Ureter (tissue), 1 donor: ENCODE measurements around the gene CREB5. TPM values are rescaled to one million over a fixed set of nuclear protein-coding genes. Genes with fewer than 3 reads are reported as not detected.
"Not testable (repeated sequence)": the region's sequence is repeated elsewhere in the genome, so short reads cannot be mapped to it uniquely, and the experiment has no call there.

Experiments used
- DNase-seq: peaks from one replicate; pipeline ENCODE4 v3.0.0-alpha.2; 2020; ENCODE audit warnings: low spot score
- total RNA-seq: library from RNA; stranded (reverse); gene quantifications from one replicate; pipeline ENCODE4 v1.2.4, GENCODE V29; 2023
- donor health status: DM: yes; HTN: yes; CAD: no.

CREB5 gene
- total RNA-seq, 1 donor from 2014 or later = 10.6 TPM

DNA sequence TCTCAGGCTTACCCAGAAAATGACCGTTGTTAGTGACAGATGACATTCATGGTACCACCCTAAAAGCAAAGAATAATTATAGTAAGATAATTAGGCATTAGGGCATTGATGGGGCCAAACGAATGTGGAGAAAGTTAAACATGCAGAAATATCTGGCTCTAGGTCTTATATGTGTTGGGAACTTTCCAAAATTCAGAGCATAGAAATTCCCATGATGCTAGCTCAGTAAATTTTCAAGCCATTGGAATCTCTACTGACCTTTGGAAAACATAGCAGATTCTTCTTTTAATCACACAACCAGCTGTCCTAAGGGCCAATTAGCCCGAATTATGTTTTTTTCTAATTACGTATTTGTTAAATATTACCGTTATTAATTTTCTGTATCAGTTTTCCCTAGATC lies 136.1 kb downstream of the CREB5 start:
- DNase-seq = no peak

DNA sequence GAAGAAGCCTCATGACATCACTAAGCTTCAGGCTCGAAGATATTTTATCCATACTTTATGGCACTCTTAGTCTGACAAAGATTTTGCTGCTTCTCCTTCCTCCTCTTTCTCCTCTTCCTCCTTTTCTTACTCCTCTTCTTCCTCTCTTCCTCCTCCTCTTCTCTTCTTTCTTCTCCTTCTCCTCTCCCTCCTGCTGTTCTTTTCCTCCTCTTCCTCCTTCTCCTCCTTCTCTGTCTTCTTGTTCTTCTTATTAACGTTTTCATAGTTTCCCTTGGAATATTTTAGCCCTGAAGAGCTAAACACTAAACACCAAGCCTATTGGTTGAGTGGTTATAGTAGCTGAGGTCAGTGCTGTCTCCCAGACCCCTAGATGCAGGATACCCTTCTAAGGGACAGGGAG lies 137.7 kb downstream of the CREB5 start:
- no peak for DNase-seq

DNA sequence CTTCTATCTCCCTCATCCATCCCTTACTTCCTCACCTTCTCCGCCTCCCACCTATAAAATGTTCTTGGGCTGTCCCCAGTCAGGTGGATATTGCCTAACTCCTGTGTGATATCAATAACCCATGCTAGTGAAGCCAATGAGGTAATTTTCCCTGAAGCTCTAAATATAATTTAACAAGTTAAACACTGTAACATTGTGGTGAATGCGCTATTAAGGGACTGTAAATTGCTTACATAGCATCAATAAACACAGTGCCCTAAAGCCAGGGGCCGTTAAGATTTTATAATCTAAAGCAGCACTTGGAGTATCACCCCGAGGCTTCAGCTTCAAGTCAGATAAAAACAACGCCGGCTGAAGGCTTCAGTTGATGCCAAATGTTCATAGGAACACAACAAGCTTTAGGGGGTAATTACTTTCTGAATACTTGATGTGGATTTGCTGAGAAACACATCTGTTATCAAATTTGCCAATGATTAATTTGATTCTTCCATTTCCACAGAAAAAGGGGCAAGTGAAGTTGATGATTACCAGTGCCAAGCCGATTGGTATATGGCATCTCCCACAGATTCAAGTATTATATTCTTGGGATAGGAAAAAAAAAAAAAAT lies 138.4 kb downstream of the CREB5 start:
- no peak for DNase-seq

DNA sequence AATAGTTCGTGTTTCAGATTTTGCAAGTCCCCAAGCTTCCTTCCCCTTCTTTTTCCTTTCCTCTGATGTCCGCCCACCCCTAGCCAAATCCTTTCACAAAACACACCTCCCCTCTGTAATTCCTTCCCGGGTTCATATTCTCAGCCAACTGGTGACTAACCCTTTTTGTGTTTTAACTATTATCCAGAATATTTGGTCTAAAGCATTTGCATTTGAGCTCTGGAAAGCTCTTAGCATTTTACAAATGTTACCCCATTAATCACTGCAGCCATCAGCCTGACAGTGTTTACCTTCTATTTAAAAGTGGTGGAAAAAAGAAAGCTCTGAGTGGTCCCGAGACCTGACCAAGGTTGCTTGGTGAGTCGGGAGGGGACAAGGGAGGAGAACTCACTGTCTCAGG lies 139.0 kb downstream of the CREB5 start:
- DNase-seq = no peak

DNA sequence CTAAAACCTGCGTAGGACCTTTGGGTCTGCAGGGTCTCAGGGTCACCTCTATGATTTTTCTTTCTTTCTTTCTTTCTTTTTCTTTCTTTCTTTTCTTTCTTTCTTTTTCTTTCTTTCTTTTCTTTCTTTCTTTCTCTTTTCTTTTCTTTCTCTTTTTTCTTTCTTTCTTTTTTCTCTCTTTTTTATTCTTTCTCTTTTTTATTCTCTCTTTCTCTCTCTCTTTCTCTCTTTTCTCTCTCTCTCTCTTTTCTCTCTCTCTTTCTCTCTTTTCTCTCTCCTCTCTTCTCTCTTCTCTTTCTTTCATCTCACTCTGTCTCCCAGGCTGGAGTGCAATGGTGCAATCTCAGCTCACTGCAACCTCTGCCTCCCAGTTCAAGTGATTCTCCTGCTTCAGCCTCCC lies 139.4 kb downstream of the CREB5 start:
- DNase-seq = not testable (repeated sequence)

DNA sequence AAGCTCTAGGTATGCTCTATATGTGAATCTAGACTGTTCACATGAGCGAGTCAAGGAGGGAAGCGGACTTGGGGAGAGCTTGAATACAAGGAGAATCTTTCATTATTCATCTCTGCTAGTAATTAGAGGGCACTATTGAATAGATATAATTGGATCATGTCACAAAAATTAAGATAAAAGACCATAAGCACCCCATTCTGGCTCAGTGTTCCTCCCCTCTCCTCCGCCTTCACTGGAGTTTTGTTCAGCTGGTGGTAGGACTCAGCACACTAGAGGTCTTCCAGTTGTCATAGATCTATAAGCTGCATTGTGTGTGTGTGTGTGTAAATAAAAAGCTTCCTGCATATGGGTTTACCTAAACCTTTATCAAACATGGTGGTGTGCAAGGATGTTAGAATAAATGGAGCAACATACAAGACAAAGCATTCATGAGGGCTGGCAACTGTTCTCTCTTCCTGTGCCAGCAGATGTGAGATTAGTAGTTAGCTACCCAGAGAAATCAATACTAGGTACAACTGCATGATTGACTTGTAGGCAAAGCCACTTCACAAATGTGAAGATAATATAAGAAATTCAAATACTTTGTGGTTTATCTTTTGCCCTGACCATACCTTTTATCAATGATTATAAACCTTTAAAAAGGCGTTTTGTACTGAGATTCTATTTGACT lies 142.6 kb downstream of the CREB5 start:
- DNase-seq = no peak

DNA sequence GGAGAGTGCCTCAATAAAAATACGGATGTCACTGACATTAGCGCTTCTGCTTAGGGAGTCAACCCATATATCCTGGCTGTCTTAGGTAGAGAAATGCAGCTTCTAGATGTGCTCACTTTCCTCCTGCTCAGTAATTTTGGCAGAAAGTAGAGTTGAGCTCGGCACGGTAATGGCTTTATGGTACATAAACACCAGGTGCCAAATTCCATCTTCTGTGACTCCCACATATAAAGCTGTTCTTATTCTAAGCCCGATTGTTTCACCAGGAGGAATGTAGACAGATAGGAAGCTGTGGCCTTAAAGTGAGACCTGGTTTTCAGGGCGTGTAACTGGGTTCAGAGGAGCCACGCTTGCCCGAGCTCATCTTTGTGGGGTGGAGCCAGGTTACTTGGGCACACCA lies 143.7 kb downstream of the CREB5 start:
- DNase-seq = no peak

DNA sequence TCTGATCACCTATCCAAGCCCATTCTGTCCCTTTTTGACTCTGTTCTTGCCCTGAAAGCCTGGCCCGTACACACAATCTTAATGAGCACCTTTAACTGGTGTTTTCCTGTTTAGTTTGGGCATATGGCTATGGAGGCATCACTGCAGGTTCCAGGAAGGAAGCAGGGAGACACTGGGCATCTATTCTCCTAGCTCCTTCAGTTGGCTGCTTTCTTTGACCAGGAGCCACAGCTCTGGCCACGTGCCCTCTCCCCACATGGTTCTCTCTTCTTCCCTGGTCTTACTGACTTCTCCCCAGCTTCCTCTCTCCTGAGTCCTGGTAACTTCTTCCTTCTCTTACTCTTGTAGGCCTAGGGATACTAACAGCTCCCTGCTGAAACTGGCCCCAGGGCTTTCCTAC lies 144.4 kb downstream of the CREB5 start:
- DNase-seq = no peak

DNA sequence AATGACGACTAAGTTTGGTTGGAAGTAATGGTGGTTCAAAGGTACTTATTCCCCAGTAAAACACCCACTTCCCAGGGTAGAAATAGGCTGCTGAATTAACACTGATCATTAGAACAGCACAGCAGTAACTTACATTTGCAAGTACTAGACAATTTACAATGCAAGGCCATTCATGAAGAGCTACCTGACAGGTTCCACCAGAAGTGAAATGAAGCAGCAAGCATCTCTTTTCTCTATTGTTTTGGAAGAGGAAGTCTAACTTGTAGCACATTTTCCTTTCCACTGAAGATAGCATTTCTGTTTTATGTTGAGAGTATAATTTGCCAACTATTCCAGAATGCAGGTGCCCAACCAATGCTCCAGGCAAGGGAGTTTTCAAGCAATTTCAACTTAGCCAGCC lies 145.9 kb downstream of the CREB5 start:
- no peak for DNase-seq

DNA sequence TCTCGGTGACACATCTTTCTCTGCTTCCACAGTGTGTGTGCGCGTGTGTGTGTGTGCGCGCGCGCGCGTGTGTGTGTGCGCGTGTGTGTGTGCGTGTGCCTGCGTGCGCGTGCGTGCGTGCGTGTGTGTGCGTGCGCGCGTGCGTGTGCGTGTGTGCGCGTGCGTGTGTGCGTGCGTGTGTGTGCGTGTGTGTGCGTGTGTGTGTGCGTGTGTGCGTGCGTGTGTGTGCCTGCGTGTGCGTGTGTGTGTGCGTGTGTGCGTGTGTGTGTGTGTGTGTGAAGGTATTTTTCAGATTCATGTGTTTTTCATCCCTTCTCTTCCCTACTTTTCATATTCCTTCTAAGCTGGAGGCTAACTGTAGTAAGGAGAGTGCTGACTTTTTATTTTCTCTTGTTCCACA lies 148.4 kb downstream of the CREB5 start:
- no peak for DNase-seq

DNA sequence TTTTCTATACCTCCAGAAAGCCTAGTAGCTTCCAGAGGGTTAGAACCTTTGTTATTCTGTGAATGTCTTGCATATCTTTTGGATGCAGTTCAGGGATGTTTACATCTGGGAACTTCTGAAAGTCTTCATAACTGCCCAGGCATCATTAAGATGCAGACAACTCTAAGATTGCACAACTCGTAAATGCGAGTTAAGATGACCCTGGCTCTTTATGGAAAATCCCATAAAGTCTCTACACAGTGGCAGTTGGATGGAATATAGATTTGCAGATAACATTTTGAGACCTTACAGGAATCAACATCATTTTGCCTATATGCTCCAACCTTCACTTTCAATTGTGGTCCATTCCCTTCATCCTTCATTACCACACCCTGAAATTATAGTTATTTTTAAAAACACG lies 151.7 kb downstream of the CREB5 start:
- no peak for DNase-seq

DNA sequence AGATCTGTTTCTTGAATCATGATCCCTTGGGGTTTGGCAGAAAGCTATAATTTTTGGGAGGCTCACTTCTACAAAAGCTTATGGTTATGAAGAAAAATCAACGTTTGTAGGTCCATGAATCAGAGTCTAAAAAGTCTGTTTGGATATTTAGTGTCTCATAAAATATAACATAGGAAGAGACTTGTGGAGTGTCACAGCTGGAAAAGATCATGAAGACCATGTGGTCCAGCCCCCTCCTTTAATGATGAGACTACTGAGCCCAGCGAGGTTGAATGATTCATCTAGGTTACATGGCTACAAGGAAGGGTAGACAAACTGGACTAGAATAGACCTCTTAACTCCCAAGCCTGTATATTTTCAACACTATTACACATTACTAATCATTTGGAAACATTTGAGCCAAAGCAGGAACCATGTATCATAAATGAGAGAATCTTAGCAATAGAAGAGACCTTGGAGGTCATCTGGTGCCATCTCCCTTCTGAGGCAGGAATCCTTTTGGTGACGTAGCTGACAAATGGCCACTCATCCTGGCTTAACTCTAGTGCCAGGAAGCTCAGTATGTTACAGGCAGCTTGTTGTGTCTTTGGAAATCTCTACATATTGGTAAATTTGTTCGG lies 152.5 kb downstream of the CREB5 start:
- no peak for DNase-seq

DNA sequence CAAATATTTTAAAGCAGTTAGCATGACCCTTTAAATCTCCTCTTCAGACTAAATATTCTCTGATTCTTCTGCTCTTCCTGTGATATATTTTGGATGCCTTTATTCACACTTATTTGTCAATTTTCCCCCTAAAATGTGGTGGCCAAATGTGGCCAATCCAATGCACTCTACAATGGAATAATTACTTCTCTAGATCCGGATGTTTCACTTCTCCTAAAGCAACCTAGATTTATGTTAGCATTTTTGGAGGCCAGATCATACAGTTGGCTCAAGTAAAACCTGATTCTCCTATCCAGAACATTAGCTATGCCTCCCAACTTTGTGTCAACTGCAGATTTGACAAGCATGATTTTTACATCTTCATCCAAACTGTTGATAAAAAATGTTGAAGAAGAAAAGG lies 153.7 kb downstream of the CREB5 start:
- DNase-seq = no peak

DNA sequence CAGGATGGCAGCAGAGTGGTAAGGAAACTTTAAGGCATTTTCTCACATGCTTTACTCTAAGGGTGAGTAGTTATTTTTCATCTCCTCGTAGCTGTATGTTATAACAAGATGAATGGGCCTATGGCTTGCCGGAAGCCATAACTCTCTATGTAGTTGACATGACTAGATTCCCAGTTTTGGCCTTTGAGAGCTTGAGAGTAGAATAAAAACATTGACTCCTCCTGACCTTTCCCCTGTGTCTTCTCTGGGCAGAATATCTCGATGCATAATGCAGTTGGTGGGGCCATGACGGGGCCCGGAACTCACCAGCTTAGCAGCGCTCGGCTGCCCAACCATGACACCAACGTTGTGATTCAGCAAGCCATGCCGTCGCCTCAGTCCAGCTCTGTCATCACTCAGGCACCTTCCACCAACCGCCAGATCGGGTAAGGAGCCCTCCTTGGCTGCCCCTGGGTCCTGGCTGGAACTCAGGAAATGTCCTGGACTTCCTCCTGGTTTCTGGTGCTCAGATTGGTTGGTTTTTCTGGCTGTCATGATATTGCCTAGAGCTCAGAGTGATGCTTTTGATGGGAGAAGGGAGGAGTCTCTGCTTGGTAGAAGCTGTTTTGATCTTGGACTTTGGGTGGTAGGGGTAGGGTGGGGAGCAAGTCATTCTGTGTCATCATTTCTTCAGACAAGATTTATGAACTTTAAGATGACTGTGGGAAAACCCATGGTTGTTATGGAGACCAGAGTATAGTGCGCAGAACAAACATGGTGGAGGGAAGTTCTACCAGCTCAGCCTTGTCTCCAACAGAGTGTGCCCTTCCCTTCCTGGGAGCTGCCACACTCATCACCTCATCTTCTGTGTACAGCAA lies 158.0 kb downstream of the CREB5 start:
- DNase-seq = no peak

DNA sequence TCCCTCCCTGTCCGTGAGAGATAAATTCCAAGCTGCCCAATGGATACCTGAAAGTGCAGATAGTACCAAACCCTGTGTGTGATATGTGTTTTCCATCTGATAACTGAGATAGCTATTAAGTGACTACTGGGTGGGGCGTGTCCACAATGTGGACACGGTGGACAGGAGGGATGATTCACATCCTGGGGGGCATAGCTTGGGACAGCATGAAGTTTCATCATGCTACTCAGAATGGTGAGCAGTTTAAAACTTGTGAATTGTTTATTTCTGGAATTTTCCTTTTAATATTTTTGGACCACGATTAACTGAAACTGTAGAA lies 158.6 kb downstream of the CREB5 start:
- DNase-seq = no peak

DNA sequence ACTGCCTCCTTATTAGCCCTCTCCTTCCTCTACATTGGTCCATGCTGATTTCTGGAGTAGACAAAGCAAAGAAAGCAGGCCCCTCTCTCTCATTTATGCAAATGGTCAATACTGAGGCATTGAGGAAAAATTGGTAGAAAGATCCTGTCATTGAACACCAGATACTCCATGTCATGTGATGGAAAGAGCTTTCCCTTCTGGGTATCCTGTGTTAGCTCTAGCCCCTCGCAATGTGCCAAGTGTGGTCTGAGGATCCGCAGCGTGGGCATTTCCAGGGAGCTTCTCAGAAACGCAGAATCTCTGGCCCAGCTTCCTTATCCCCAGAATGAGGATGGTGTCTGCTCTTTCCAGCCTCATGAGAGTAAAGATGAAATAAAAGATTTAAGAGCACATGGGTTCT lies 159.1 kb downstream of the CREB5 start:
- DNase-seq = no peak

DNA sequence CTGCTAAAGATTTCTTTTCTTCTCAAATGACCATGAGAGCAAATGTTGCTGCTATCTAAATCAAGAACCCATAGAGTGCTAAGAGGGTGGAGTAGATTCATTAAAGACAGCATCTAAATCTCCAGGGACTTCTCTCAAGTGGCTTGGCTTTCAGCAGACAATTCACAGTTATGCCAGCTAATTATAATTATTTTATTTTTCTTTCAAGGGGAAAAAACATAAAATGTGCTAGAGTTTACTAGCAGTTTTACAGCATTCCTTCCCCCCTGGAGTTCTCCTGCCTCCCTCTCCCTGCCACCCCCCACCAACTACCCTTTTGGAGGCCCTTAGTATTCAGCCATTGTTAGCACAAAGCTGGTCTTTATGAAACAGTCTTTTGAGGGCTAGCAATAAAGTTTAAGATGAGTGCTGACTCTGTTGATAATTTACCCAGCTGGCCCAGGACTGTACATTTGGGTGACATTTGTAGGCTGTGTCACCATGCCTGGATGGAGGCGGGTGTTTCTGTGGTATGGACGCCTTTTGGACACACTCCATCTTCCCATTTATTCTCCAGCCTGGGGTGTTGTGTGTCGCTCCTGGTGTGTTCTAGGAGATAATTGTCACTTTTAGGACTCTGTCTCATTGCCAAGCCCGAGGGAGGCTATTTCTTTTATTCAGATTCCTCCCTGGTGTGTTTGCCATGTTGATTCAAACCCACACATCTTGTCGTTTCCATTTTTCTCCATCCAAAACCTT lies 160.2 kb downstream of the CREB5 start:
- no peak for DNase-seq

DNA sequence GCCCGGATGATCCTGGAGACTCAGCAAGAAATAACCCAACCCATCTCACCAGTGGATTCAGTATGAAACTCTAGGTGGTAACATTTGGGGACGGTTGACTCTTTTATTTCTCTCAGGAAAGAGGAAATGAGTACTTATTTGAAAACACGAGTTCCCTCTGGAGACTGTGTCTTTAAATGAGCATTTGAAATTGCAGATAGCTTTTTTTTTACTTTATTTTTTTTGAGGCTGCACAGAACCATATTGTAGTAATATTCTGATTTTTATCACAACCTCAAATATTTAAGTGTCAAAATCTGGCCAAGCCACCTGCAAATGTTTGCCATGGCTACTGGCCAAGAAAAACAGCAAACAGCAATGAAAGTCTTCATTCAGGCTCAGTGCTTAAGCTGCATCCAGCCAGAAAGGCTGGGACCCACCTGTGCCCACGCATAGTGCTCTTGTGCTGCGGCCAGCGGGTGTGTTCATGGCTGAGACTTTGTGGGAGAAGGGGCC lies 160.8 kb downstream of the CREB5 start:
- DNase-seq = peak; percentile 53

DNA sequence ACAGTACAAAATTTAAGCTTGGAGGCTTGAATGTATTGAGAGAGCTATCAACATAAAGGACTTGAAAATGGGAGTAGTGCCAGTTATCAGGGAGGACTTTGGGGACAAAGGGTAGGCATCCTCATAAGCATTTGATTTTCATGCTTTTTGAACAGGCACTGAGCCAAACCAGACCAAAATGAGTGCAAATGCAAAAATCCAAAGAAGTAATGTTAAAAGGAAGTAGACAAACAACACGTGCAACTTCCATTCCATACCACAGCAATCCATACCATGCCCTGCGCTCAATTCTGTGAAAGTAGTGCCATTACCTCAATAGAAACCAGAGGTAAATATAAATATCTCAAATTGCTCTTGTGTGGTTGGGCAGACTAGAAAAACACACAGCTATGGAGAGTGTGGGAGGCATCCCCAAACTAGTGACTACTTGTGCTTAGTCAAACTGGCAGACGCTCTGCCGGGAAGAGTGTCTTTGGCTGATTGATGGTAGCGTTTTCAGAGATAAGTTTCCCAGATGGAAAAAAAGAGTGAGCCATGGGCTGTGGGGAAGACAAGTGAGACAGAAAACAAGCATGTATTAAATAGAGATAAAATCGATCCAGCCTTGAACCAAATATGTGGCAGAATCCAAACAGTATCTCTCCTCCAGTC lies 161.5 kb downstream of the CREB5 start:
- DNase-seq = no peak

DNA sequence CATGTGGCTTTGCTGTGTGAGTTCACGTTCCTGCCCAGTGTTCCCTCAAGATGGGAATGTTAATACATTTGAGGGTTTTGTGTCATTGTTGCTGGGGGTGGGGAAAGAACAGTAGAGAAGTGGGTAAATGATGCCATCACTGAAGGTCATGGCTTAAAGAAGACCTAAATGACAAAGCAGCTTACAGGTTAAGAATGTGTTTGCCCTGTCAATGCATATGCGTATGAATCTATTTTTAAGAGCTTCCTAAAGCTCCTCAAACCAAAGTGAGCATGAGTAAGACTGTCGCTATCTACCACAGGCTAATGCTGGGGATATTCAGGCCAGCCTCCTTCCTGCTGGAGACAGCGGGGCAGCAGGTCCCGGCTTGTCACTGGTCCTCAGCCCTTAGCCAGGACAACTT lies 162.9 kb downstream of the CREB5 start:
- DNase-seq = no peak

DNA sequence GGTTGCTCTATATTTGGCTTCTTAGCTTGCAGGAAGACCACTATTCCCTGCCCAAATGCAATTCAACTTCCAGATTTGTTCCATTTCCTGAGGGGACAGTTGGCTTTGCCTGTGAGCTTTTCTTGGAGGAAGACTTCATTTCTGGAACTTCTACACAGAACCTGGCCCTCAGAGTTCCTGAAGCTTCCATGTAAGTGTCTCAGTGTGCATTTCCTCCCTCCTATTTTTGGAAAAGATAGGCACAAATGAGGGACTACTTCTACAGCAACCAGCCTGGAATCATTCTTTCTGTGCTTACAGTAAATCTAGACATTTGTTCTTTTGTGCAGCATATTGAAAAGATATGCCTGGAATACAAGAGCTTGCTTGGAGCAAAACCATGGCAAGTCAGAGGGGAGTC lies 164.3 kb downstream of the CREB5 start:
- DNase-seq = no peak
